Right cardiac atrium (tissue), 5 donors: ENCODE measurements around the gene KLF7. TPM values are rescaled to one million over a fixed set of nuclear protein-coding genes. Genes with fewer than 3 reads are reported as not detected.
"Not testable (repeated sequence)": the region's sequence is repeated elsewhere in the genome, so short reads cannot be mapped to it uniquely, and the experiment has no call there.

Experiments
- ATAC-seq, 2 donors: fragments of 200-7000 bp; cut with Tn5 transposase; one replicate each; pipeline versions ENCODE4 v1.8.0 to v1.9.1; 2020; ENCODE audit warnings: moderate library complexity in 2 of 2, mild to moderate bottlenecking in 1 of 2
- DNase-seq, 3 donors: peaks; one replicate each; pipeline ENCODE4 v3.0.0-alpha.2; 2020
- H3K27ac ChIP-seq: one replicate; pipeline ENCODE4 v1.5.1; 2013; ENCODE audit warnings: mild to moderate bottlenecking, low read length, control low read depth, moderate library complexity
- H3K27me3 ChIP-seq: one replicate; pipeline ENCODE4 v1.6.1; 2013; ENCODE audit not compliant: control insufficient read depth, insufficient read depth
- H3K4me1 ChIP-seq: one replicate; pipeline ENCODE4 v1.6.1; 2013; ENCODE audit warnings: low read length; ENCODE audit not compliant: control insufficient read depth, insufficient read depth
- H3K4me3 ChIP-seq: one replicate; pipeline ENCODE4 v1.5.1; 2013; ENCODE audit warnings: low read length, control low read depth
- H3K9me3 ChIP-seq: one replicate; pipeline ENCODE4 v1.6.1; 2013; ENCODE audit warnings: low read length; ENCODE audit not compliant: control insufficient read depth
- WGBS: extraction: QIAGEN DNeasy Blood & Tissue Kit; methylation state at CpG from one replicate; pipeline ENCODE4 v1.1.7; 2013; 5-methylcytosine and 5-hydroxymethylcytosine counted together
- intact Hi-C, 4 donors: fragments of 100-400 bp; cut with DNase I; formaldehyde crosslinking; loops; one replicate each; pipeline versions ENCODE4 v1.11.0 to v1.14.0; 2022 to 2023
- microRNA-seq, 2 donors: library from miRNA; unstranded; fragments of <30 nt; microRNA quantifications; one replicate each; pipeline ENCODE4 v1.2.0, GENCODE V29; 2020 to 2021
- polyA plus RNA-seq: library from polyadenylated mRNA; stranded (reverse); fragments of 200-250 nt; gene quantifications from one replicate; pipeline ENCODE4 v1.2.3, GENCODE V29; 2013
- total RNA-seq, 4 donors: library from RNA; stranded (reverse); fragmentation: NEBNext Ultra II Directional; extraction: Animal tissue kit (Norgen Biotek cat#: 25700); gene quantifications; one replicate each; pipeline ENCODE4 v1.2.1, GENCODE V29; 2021
- donor health status: healthy with polysubstance abuse.
- donor health status: DM: no; HTN: yes; CAD: no.
- donor health status: DM: no; HTN: no; CAD: no.
- donor health status: DM: no; HTN: yes; CAD: no; lungs with severe emphysema.
- donor health status: DM: yes; HTN: yes; CAD: no.

Gene KLF7
- total and polyA plus RNA-seq, 5 donors: 6.0 to 35.6 (median 22.7) TPM

GRCh38 chr2:207039225-207039624, 126.5 kb downstream of the KLF7 start:
- no peak for DNase-seq
- 83% methylated on average over 4 of the region's 4 CpGs for WGBS

GRCh38 chr2:207038299-207038698, 127.4 kb downstream of the KLF7 start:
- Histone ChIP-seq H3K9me3 (no peaks in the 10 kb centered on the region), H3K4me1 (no peaks in the 10 kb centered on the region), H3K4me3 (no peak overlapping the region), H3K27ac (no peak overlapping the region), H3K27me3 (no peaks in the 10 kb centered on the region)
- ATAC-seq (no peak), DNase-seq (no peak)
- intact Hi-C loops: no loop called here
- 62% methylated on average over 2 of the region's 2 CpGs for WGBS

More at GRCh38 chr2:207039225-207039624, 126.5 kb downstream of the KLF7 start:
- intact Hi-C loops: no loop called here
- ATAC-seq: no peak
- Histone ChIP-seq H3K4me3 (no peak overlapping the region), H3K27ac (no peak overlapping the region), H3K9me3 (no peaks in the 10 kb centered on the region), H3K4me1 (no peaks in the 10 kb centered on the region), H3K27me3 (no peaks in the 10 kb centered on the region)

- intact Hi-C loops: no loop called here
- DNase-seq (no peak), ATAC-seq (no peak)
- Histone ChIP-seq H3K27me3 (no peaks in the 10 kb centered on the region), H3K9me3 (no peaks in the 10 kb centered on the region), H3K4me3 (no peak overlapping the region), H3K27ac (no peak overlapping the region), H3K4me1 (no peaks in the 10 kb centered on the region)
- 37% methylated on average over 7 of the region's 7 CpGs for WGBS
These were observed 127.9 kb downstream of the KLF7 start for GRCh38 chr2:207037896-207038295.

GRCh38 chr2:207037023-207037422, 128.7 kb downstream of the KLF7 start:
- ATAC-seq, H3K27ac ChIP-seq, H3K27me3 ChIP-seq, H3K9me3 ChIP-seq, H3K4me3 ChIP-seq, intact Hi-C loops, DNase-seq, H3K4me1 ChIP-seq: not testable (repeated sequence)
- 61% methylated on average over 3 of the region's 8 CpGs for WGBS

GRCh38 chr2:207035875-207036274, 129.9 kb downstream of the KLF7 start:
- intact Hi-C loops: no loop called here
- 62% methylated on average over 2 of the region's 2 CpGs for WGBS
- no peak overlapping the region for H3K27ac ChIP-seq
- DNase-seq (no peak), ATAC-seq (no peak)
- no peaks in the 10 kb centered on the region for H3K27me3 ChIP-seq
- no peaks in the 10 kb centered on the region for H3K4me1 ChIP-seq
- H3K4me3 ChIP-seq: no peak overlapping the region
- no peaks in the 10 kb centered on the region for H3K9me3 ChIP-seq

GRCh38 chr2:207032490-207032889, 133.3 kb downstream of the KLF7 start:
- Histone ChIP-seq H3K9me3 (no peaks in the 10 kb centered on the region), H3K27me3 (no peaks in the 10 kb centered on the region), H3K4me1 (no peaks in the 10 kb centered on the region), H3K27ac (no peak overlapping the region), H3K4me3 (no peak overlapping the region)
- intact Hi-C loops: no loop called here
- WGBS: 88% methylated on average over 2 of the region's 2 CpGs
- DNase-seq: no peak
- ATAC-seq: no peak

Small RNA genes lying within 50 kb of the gene (microRNA-seq; reads per million reads assigned to microRNA genes)
- gene MIR2355 (7.5 to 13.9 reads per million in 2 donors), gene MIR7845 (0 to 0.54 reads per million in 2 donors)

Other genes with a start within 250 kb of the KLF7 start
- under 1 TPM in 3 of 4 donors, not detected in 1; 0.31 to 0.50 (median 0.42) TPM for gene CPO, start 226.4 kb downstream of the KLF7 start, total RNA-seq
- 0.52 TPM for gene CPO, start 226.4 kb downstream of the KLF7 start, polyA plus RNA-seq